SK-N-SH treated with all-trans-retinoic acid at 6 μM for 48 hours (cell line): Measurements from ENCODE around the gene NRXN3.

Experiments used
- ATAC-seq: fragments of 200-7000 bp; cut with Tn5 transposase; 3 replicates; pipeline ENCODE4 v1.9.1; 2020; ENCODE audit warnings: mild to moderate bottlenecking, moderate library complexity
- ARNTL ChIP-seq: fragments of 450-650 bp; formaldehyde crosslinking; IDR thresholded peaks from 2 replicates; pipeline ENCODE4 v1.5.0; 2020; ENCODE audit warnings: low read depth, mild to moderate bottlenecking, moderate library complexity, borderline replicate concordance
- CSDC2 ChIP-seq: fragments of 250-450 bp; sonication (Bioruptor Pico); IDR thresholded peaks from 2 replicates; pipeline ENCODE4 v1.5.0; 2020; ENCODE audit warnings: mild to moderate bottlenecking, moderate library complexity
- ESRRG ChIP-seq: fragments of 250-450 bp; sonication (Bioruptor Pico); IDR thresholded peaks from 2 replicates; pipeline ENCODE4 v1.6.1; 2021; ENCODE audit warnings: mild to moderate bottlenecking
- GLIS3 ChIP-seq: fragments of 250-450 bp; sonication (Bioruptor Pico); IDR thresholded peaks from 2 replicates; pipeline ENCODE4 v1.5.0; 2020; ENCODE audit warnings: mild to moderate bottlenecking, moderate library complexity
- ISL1 ChIP-seq: fragments of 250-450 bp; sonication (Bioruptor Pico); IDR thresholded peaks from 2 replicates; pipeline ENCODE4 v2.1.2; 2022; ENCODE audit warnings: mild to moderate bottlenecking, moderate library complexity
- OSR1 ChIP-seq: fragments of 250-450 bp; sonication (Bioruptor Pico); IDR thresholded peaks from 2 replicates; pipeline ENCODE4 v1.8.0; 2022; ENCODE audit warnings: moderate library complexity, mild to moderate bottlenecking, inconsistent platforms
- PPARA ChIP-seq: fragments of 250-450 bp; sonication (Bioruptor Pico); IDR thresholded peaks from 2 replicates; pipeline ENCODE4 v1.5.0; 2020; ENCODE audit warnings: mild to moderate bottlenecking, borderline replicate concordance
- SNAI2 ChIP-seq: fragments of 250-450 bp; sonication (Bioruptor Pico); IDR thresholded peaks from 2 replicates; pipeline ENCODE4 v1.5.0; 2020; ENCODE audit warnings: mild to moderate bottlenecking, moderate library complexity
- TCF4 ChIP-seq: fragments of 250-450 bp; sonication (Bioruptor Pico); IDR thresholded peaks from 2 replicates; pipeline ENCODE4 v1.8.0; 2021; ENCODE audit warnings: mild to moderate bottlenecking, moderate library complexity, borderline replicate concordance
- TOX ChIP-seq: fragments of 250-450 bp; sonication (Bioruptor Pico); IDR thresholded peaks from 2 replicates; pipeline ENCODE4 v1.8.0; 2021; ENCODE audit warnings: mild to moderate bottlenecking, moderate library complexity, borderline replicate concordance
- ZC3H10 ChIP-seq: fragments of 250-450 bp; sonication (Bioruptor Pico); IDR thresholded peaks from 2 replicates; pipeline ENCODE4 v1.5.1; 2021; ENCODE audit warnings: mild to moderate bottlenecking, moderate library complexity
- ZFP3 ChIP-seq: fragments of 250-450 bp; sonication (Bioruptor Pico); IDR thresholded peaks from 2 replicates; pipeline ENCODE4 v1.5.0; 2020; ENCODE audit warnings: mild to moderate bottlenecking, moderate library complexity
- ZFP30 ChIP-seq: fragments of 450-650 bp; formaldehyde crosslinking; IDR thresholded peaks from 2 replicates; pipeline ENCODE4 v1.5.0; 2022; ENCODE audit warnings: mild to moderate bottlenecking, moderate library complexity
- ZNF565 ChIP-seq: fragments of 450-650 bp; formaldehyde crosslinking; conservative IDR thresholded peaks from 2 replicates; pipeline ENCODE4 v1.5.0; 2020; ENCODE audit warnings: low read depth, mild to moderate bottlenecking, moderate library complexity
- ZNF8 ChIP-seq: fragments of 450-650 bp; formaldehyde crosslinking; IDR thresholded peaks from 2 replicates; pipeline ENCODE4 v1.5.0; 2020; ENCODE audit warnings: mild to moderate bottlenecking, moderate library complexity
- TF ChIP-seq, protein P1 (sequence below): fragments of 250-450 bp; sonication (Bioruptor Pico); IDR thresholded peaks from 2 replicates; pipeline ENCODE4 v1.5.1; 2020; ENCODE audit warnings: low read depth, mild to moderate bottlenecking, moderate library complexity
- TF ChIP-seq, protein P2 (sequence below): fragments of 250-450 bp; sonication (Bioruptor Pico); IDR thresholded peaks from 2 replicates; pipeline ENCODE4 v1.8.0; 2021; ENCODE audit warnings: low read depth, mild to moderate bottlenecking, moderate library complexity, borderline replicate concordance
- TF ChIP-seq, protein P3 (sequence below): fragments of 250-450 bp; sonication (Bioruptor Pico); IDR thresholded peaks from 2 replicates; pipeline ENCODE4 v1.5.1; 2021; ENCODE audit warnings: mild to moderate bottlenecking, moderate library complexity
- TF ChIP-seq, protein P4 (sequence below): fragments of 250-450 bp; sonication (Bioruptor Pico); IDR thresholded peaks from 2 replicates; pipeline ENCODE4 v1.8.0; 2020; ENCODE audit warnings: mild to moderate bottlenecking, moderate library complexity, borderline replicate concordance

The NRXN3 gene

DNA sequence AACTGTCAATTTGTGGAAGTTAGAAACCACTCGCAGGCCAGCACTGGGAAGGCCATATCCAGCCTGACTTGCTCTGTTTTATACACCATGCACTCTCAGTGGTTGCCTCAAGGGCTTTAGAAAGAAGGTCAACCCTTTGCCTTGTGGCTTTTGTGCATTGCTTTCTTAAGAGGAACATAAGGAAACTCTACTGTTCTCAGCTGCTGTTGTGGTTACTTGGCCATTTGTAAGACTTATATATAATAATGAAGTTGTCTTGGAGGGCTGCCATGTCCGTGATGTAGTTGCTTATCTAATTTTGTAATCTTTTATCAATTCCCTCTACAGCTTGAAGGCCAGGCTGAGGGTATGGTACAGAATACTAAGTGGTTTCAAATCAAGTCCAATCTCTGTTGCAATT is 1403.3 kb downstream of the NRXN3 start:
- TF ChIP-seq ISL1 (no peak), ZNF565 (CRISPR knock-in tag) (no peak), OSR1 (CRISPR knock-in tag) (no peak), CSDC2 (CRISPR knock-in tag) (no peak), ZFP30 (CRISPR knock-in tag) (no peak), ZNF8 (no peak), SNAI2 (CRISPR knock-in tag) (no peak), TCF4 (no peak), ZFP3 (CRISPR knock-in tag) (no peak), ARNTL (no peak)
- TF ChIP-seq, protein P1, sequence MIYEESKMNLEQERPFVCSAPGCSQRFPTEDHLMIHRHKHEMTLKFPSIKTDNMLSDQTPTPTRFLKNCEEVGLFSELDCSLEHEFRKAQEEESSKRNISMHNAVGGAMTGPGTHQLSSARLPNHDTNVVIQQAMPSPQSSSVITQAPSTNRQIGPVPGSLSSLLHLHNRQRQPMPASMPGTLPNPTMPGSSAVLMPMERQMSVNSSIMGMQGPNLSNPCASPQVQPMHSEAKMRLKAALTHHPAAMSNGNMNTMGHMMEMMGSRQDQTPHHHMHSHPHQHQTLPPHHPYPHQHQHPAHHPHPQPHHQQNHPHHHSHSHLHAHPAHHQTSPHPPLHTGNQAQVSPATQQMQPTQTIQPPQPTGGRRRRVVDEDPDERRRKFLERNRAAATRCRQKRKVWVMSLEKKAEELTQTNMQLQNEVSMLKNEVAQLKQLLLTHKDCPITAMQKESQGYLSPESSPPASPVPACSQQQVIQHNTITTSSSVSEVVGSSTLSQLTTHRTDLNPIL (CRISPR knock-in tag) = no peak
- TF ChIP-seq, protein P2, sequence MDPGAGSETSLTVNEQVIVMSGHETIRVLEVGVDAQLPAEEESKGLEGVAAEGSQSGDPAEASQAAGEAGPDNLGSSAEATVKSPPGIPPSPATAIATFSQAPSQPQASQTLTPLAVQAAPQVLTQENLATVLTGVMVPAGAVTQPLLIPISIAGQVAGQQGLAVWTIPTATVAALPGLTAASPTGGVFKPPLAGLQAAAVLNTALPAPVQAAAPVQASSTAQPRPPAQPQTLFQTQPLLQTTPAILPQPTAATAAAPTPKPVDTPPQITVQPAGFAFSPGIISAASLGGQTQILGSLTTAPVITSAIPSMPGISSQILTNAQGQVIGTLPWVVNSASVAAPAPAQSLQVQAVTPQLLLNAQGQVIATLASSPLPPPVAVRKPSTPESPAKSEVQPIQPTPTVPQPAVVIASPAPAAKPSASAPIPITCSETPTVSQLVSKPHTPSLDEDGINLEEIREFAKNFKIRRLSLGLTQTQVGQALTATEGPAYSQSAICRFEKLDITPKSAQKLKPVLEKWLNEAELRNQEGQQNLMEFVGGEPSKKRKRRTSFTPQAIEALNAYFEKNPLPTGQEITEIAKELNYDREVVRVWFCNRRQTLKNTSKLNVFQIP (CRISPR knock-in tag) = no peak
- TF ChIP-seq, all 23 proteins: peak for 0
- peak; percentile 37; the same call in 2 of the 3 replicates for ATAC-seq

DNA sequence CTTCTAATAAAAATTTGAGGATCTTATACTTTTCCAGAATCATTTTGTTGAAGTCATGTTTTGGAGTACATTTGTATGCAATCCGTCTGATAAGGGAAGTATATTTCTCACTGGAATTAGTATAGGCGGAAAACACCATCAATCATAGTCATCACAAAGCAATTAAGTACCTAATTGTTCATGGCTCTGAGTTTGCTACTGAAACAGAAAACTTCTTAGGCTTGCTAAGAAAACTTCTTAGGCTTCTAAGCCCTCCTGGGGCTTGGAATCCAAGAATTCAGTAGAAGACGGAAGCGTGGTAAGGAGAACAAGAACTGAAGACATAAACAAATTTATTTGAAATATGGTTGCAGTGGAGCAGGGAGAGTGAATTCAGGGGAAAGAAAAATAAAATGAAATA is 1404.9 kb downstream of the NRXN3 start:
- no peak for ATAC-seq
- TF ChIP-seq, protein P3, sequence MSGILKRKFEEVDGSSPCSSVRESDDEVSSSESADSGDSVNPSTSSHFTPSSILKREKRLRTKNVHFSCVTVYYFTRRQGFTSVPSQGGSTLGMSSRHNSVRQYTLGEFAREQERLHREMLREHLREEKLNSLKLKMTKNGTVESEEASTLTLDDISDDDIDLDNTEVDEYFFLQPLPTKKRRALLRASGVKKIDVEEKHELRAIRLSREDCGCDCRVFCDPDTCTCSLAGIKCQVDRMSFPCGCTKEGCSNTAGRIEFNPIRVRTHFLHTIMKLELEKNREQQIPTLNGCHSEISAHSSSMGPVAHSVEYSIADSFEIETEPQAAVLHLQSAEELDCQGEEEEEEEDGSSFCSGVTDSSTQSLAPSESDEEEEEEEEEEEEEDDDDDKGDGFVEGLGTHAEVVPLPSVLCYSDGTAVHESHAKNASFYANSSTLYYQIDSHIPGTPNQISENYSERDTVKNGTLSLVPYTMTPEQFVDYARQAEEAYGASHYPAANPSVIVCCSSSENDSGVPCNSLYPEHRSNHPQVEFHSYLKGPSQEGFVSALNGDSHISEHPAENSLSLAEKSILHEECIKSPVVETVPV (CRISPR knock-in tag) = no peak
- no peak for TF ChIP-seq TOX (CRISPR knock-in tag)
- TF ChIP-seq, protein P2 (CRISPR knock-in tag) = no peak
- TF ChIP-seq ZNF8 = no peak

DNA sequence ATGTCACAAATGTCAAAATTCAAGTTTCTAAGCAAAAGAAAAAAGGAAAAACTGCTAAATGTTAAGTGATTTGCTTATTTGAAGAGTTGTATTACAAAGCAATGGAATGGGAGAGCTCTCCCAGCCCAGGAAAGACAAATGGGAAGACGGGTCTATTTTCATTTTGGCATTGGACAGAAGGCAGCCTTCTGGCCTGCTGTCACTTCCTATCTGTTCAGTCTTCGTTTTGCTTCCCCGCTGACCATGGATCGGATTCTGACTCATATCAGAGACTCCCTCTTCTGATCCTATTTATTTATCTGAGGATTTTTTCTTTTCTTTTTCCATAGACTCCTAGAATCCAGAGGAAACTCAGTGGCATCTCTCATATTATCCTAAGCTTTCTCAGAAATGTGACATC is 1406.3 kb downstream of the NRXN3 start:
- TF ChIP-seq, protein P3 (CRISPR knock-in tag) = no peak
- TF ChIP-seq TCF4 (no peak), OSR1 (CRISPR knock-in tag) (no peak), ESRRG (no peak)
- ATAC-seq = peak; percentile 93

DNA sequence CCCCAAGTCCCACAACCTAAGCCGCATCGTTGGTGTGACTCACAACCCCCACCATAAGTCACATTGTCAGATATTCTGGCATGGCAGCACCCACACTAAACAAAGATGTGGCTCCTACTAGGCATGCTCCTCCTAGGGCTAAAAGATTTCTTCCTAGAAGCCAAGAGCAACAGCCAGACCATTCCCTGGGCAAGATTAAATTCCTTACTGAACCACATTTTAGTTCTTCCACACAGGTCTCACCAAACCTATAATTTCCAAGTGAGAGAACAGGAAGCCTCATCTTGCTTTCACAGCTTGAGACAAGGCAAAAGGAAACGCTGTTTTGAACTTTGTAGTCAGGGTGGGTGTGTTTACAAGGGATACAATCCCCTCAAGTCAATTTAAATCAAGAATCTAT is 1408.3 kb downstream of the NRXN3 start:
- TF ChIP-seq, protein P2 (CRISPR knock-in tag) = no peak
- TF ChIP-seq ISL1 (no peak), OSR1 (CRISPR knock-in tag) (no peak), ZFP3 (CRISPR knock-in tag) (no peak), GLIS3 (no peak), ZC3H10 (no peak), PPARA (CRISPR knock-in tag) (no peak), ZNF8 (no peak), TOX (CRISPR knock-in tag) (no peak), TCF4 (no peak), ESRRG (no peak), CSDC2 (CRISPR knock-in tag) (no peak), ARNTL (no peak)
- TF ChIP-seq, protein P1 (CRISPR knock-in tag) = no peak
- TF ChIP-seq, protein P3 (CRISPR knock-in tag) = no peak
- TF ChIP-seq, protein P4, sequence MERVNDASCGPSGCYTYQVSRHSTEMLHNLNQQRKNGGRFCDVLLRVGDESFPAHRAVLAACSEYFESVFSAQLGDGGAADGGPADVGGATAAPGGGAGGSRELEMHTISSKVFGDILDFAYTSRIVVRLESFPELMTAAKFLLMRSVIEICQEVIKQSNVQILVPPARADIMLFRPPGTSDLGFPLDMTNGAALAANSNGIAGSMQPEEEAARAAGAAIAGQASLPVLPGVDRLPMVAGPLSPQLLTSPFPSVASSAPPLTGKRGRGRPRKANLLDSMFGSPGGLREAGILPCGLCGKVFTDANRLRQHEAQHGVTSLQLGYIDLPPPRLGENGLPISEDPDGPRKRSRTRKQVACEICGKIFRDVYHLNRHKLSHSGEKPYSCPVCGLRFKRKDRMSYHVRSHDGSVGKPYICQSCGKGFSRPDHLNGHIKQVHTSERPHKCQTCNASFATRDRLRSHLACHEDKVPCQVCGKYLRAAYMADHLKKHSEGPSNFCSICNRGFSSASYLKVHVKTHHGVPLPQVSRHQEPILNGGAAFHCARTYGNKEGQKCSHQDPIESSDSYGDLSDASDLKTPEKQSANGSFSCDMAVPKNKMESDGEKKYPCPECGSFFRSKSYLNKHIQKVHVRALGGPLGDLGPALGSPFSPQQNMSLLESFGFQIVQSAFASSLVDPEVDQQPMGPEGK (CRISPR knock-in tag) = no peak
- no peak for ATAC-seq
